Endodermal cell (in vitro differentiated cells): ENCODE measurements around the gene RNF146. TPM values are rescaled to one million over a fixed set of nuclear protein-coding genes. Genes with fewer than 3 reads are reported as not detected.
A peak's percentile ranks its signal among the peaks of the same experiment; 100 is the strongest.

Experiments
- DNase-seq: peaks from one replicate; pipeline ENCODE4 v3.0.0-alpha.2; 2017
- H3K27ac ChIP-seq: 2 replicates; pipeline ENCODE4 v1.5.1; 2013; ENCODE audit warnings: mild to moderate bottlenecking, low read depth, low read length, moderate library complexity
- H3K27me3 ChIP-seq: 2 replicates; pipeline ENCODE4 v1.6.1; 2013; ENCODE audit warnings: mild to moderate bottlenecking, low read length, moderate library complexity; ENCODE audit not compliant: insufficient read depth, control insufficient read depth, poor library complexity, severe bottlenecking
- H3K36me3 ChIP-seq: 2 replicates; pipeline ENCODE4 v1.7.0; 2013; ENCODE audit warnings: mild to moderate bottlenecking, low read length, moderate library complexity; ENCODE audit not compliant: control insufficient read depth, insufficient read depth
- H3K4me1 ChIP-seq: one replicate; pipeline ENCODE4 v1.7.0; 2013; ENCODE audit warnings: low read length; ENCODE audit not compliant: control insufficient read depth, insufficient read depth
- H3K4me3 ChIP-seq: 2 replicates; pipeline ENCODE4 v1.5.1; 2013; ENCODE audit warnings: mild to moderate bottlenecking, low read length, moderate library complexity
- H3K9ac ChIP-seq: 2 replicates; pipeline ENCODE4 v1.6.1; 2013; ENCODE audit warnings: mild to moderate bottlenecking, low read length, moderate library complexity; ENCODE audit not compliant: poor library complexity, severe bottlenecking; ENCODE audit errors: extremely low read depth
- H3K9me3 ChIP-seq: 2 replicates; pipeline ENCODE4 v1.6.1; 2013; ENCODE audit warnings: mild to moderate bottlenecking, low read length, moderate library complexity; ENCODE audit not compliant: control insufficient read depth
- H3K27ac Mint-ChIP-seq: 2 replicates; pipeline ENCODE4 v1.8.0; 2020; ENCODE audit warnings: mixed read lengths
- H3K27me3 Mint-ChIP-seq: 2 replicates; pipeline ENCODE4 v1.8.0; 2021; ENCODE audit warnings: mild to moderate bottlenecking, mixed read lengths; ENCODE audit not compliant: insufficient read depth
- H3K36me3 Mint-ChIP-seq: 2 replicates; pipeline ENCODE4 v1.8.0; 2020; ENCODE audit warnings: low read depth, mixed read lengths
- H3K4me1 Mint-ChIP-seq: 2 replicates; pipeline ENCODE4 v1.8.0; 2020; ENCODE audit warnings: mixed read lengths
- H3K4me3 Mint-ChIP-seq: 2 replicates; pipeline ENCODE4 v1.8.0; 2020; ENCODE audit warnings: mild to moderate bottlenecking, moderate library complexity, mixed read lengths
- H3K9me3 Mint-ChIP-seq: 2 replicates; pipeline ENCODE4 v1.8.0; 2020; ENCODE audit warnings: mild to moderate bottlenecking, mixed read lengths
- CTCF ChIP-seq: fragments of 200-600 bp; sonication (generic); conservative IDR thresholded peaks from 2 replicates; pipeline ENCODE4 v1.5.0; 2021; ENCODE audit warnings: antibody characterized with exemption, mild to moderate bottlenecking
- WGBS, 2 experiments: methylation state at CpG; one replicate each; pipeline versions ENCODE4 v1.1.5 to v1.1.7; 2013; ENCODE audit warnings: missing lambda C conversion rate in 2 of 2, mixed read lengths in 1 of 2; ENCODE audit not compliant: insufficient coverage in 1 of 2, insufficient read length in 1 of 2; 5-methylcytosine and 5-hydroxymethylcytosine counted together
- total RNA-seq, 2 donors: library from RNA; stranded (reverse); fragmentation: NEBNext Ultra II Directional in 1 of 2; extraction: Animal tissue kit (Norgen Biotek cat#: 25700) in 1 of 2; gene quantifications; 2 replicates in 1 of 2; 3 replicates in 1 of 2; pipeline ENCODE4 v1.2.1, GENCODE V29; 2021

The RNF146 gene
- total RNA-seq, 2 donors from 2014 or later, result 43.9 to 44.6 TPM

DNA sequence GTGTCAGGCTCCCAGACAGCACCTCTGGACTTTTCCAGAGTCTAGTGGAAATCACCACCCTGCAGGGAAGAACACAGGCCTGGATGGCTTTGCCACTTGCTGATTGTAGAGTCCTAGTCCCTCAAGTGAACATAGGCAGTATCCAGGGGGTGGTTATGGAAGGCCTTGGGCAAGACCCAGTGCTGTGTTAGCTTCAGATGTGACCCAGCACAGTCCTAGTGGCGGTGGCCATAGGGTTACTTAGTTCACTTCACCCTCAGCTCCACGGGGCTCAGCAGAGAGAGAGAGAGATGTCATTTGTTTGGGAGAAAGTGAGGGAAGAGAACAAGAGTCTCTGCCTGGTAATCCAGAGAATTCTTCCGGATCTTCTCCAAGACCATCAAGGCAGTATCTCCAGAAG, 37.3 kb downstream of the RNF146 start:
- H3K4me3 Mint-ChIP-seq, result no peak overlapping the region
- 94 to 100% methylated on average over 1 to 3 of the region's 3 CpGs for WGBS, 2 experiments
- peaks cover 4% of the 10 kb centered on the region for H3K4me1 Mint-ChIP-seq
- H3K9me3 Mint-ChIP-seq, result peaks cover 17% of the 10 kb centered on the region
- peak overlapping the region; percentile 38 for H3K27ac ChIP-seq
- no peak for DNase-seq
- no peaks in the 10 kb centered on the region for H3K4me1 ChIP-seq
- H3K4me3 ChIP-seq, result no peak overlapping the region
- H3K27me3 Mint-ChIP-seq, result no peaks in the 10 kb centered on the region
- H3K27me3 ChIP-seq, result no peaks in the 10 kb centered on the region
- H3K9ac ChIP-seq, result no peak overlapping the region
- TF ChIP-seq CTCF, result no peak
- peaks cover 34% of the 10 kb centered on the region for H3K36me3 Mint-ChIP-seq
- H3K9me3 ChIP-seq, result peaks cover 15% of the 10 kb centered on the region
- H3K36me3 ChIP-seq, result peaks cover 28% of the 10 kb centered on the region
- no peak overlapping the region for H3K27ac Mint-ChIP-seq

- peaks cover 50% of the 10 kb centered on the region for H3K36me3 Mint-ChIP-seq
Measured at GRCh38 chr6:127305741-127306140, 39.1 kb downstream of the RNF146 start.

GRCh38 chr6:127317388-127318128, 50.9 kb downstream of the RNF146 start:
- peaks cover 2% of the 10 kb centered on the region for H3K4me1 ChIP-seq
- H3K27ac ChIP-seq, result no peak overlapping the region
- Mint-ChIP-seq H3K36me3 (peaks cover 16% of the 10 kb centered on the region), H3K4me1 (peaks cover 30% of the 10 kb centered on the region), H3K27ac (no peak overlapping the region), H3K9me3 (no peaks in the 10 kb centered on the region), H3K4me3 (no peak overlapping the region), H3K27me3 (no peaks in the 10 kb centered on the region)
- no peak for TF ChIP-seq CTCF
- H3K27me3 ChIP-seq, result no peaks in the 10 kb centered on the region
- no peaks in the 10 kb centered on the region for H3K9me3 ChIP-seq
- H3K4me3 ChIP-seq, result no peak overlapping the region
- H3K36me3 ChIP-seq, result peaks cover 33% of the 10 kb centered on the region
- no peak for DNase-seq
- 68 to 80% methylated on average over 4 to 6 of the region's 6 CpGs for WGBS, 2 experiments
- H3K9ac ChIP-seq, result no peak overlapping the region

More at GRCh38 chr6:127305741-127306140, 39.1 kb downstream of the RNF146 start:
- DNase-seq, result no peak
- Mint-ChIP-seq H3K9me3 (peaks cover 24% of the 10 kb centered on the region), H3K27ac (no peak overlapping the region), H3K4me1 (peaks cover 4% of the 10 kb centered on the region), H3K27me3 (no peaks in the 10 kb centered on the region), H3K4me3 (no peak overlapping the region)
- H3K9me3 ChIP-seq, result peaks cover 25% of the 10 kb centered on the region
- H3K27ac ChIP-seq, result no peak overlapping the region
- TF ChIP-seq CTCF, result no peak
- no peaks in the 10 kb centered on the region for H3K4me1 ChIP-seq
- no CpG with 5 or more reads among the region's 1 CpG for WGBS, 2 experiments
- H3K9ac ChIP-seq, result no peak overlapping the region
- H3K4me3 ChIP-seq, result no peak overlapping the region
- H3K27me3 ChIP-seq, result no peaks in the 10 kb centered on the region
- peaks cover 26% of the 10 kb centered on the region for H3K36me3 ChIP-seq
